Measurements from ENCODE around the gene PRUNE1.

PRUNE1 gene

DNA sequence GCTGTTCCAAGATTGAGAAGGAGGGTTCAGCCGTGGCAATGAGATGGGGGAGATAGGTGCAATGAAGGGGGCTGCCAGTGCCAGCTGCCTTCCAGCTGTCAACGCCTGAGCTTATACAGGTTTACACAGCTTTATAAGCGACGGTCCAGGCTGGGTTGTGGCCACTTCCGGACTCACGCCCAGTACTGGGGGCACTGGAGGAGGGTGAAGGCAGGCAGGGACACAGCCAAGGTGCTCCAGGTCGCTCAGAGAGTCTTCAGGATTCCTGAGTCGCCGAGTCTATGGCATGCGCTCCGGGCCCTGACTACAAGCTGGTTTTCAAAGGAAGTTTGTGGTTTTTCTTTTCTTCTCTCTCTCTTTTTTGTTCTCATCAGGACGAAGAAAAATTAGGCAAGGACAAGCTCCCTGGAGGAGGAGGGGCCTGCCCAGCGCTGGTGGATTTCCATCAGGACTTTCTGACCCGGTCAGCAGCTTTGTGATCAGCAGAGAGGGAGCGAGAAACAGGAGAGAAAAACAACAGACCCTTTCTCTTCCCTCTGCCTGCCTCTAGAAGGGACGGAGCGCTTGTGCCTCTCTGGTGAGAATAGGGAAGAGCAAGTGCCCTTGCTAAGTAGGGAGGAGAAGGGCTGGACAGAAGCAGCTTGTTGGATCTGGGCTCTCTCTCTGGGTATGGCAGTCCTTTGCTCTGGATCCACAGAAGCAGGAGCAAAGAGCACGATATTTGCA is 1.8 kb upstream of the PRUNE1 start, which contains the start of gene MINDY1:
TSS of gene MINDY1 (minus strand) at position 576 of the 726 bp plus-strand sequence. CDS start 4,285 bp downstream, outside the sequence.
- DNase-seq (ENCODE audit: low spot score), result peak; percentile 96

DNA sequence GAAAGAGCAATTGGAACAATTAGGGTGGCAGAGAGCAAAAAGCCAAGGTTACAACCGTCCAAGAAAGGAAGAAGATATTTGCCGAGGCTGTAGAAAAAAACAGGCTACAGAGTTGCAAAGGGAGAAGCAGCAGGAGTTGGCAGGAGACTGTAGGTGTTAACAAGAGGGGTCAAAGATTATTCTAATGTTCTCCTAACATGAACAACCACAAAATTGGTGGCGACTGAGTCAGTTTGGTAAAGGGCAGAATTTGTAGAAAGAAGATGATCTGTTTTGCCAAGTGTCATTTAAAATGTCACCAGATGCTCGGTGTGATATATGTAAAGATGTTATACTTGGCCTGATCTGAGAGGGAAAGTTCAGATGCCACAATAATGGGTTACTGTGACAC is 401 bp upstream of the PRUNE1 start:
- no peak for DNase-seq (ENCODE audit: low spot score)

DNA sequence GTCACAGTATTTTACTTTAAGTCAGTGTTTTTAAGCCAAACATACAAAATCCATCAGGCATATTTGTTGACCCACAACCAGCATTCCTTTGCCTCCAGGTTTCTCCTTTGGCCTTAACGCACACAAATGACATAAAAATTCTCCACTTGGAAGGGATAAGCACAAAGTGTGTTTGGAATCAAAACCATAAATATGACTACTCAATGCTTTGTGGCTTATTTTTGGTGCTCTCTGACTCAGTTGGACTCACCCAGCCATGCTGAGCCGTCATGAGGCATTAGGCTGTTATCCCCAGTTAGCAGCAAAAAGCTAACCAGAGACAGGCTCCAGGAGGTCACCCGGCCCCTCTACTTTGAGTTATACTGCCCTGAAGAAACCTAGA is 948 bp downstream of the PRUNE1 start:
- no peak for DNase-seq (ENCODE audit: low spot score)

DNA sequence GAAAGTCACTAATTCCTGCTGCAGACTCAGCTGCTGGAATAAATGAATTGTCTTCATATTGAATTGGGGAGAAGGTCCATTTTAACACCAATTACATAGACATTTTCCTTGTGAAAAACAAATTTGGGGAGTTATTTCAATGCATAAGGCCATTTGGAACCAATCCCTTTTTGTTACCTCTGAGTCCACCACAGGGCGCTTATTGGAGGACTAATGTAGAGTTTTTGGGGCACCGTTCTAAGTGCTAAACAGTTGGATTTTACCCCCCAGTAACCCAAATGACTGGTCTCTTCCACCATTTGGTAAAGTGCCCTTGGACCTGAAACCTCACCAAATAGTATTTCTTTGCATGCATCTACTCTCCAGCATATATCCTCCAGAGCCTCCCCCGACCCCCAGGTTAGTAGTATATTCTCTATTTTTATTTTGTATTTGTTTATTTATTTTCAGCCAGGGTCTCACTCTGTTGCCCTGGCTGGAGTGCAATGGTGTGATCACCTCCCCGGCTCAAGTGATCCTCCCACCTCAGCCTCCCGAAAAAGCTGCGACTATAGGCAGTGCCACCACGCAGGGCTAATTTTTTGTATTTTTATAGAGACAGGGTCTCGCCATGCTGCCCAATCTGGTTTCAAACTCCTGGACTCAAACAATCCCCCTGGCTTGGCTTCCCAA is 1.6 kb downstream of the PRUNE1 start:
- no peak for DNase-seq (ENCODE audit: low spot score)

DNA sequence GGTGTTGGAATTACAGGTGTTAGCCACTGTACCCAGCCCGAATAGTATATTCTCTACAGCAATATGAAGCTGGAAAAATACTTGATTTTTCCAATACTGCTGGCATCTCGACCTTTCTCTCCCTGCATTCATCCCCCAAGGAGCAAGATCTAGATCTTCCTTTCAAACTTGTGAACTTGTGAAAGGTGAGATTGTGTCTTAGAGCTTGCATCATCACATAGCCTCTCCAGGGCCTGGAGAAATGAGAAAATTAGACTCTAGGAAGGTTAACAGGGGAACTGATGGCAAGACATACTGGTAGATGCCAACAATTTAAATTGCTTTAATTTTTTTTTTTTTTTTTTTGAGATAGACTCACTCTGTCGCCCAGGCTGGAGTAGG is 2.1 kb downstream of the PRUNE1 start:
- no peak for DNase-seq (ENCODE audit: low spot score)

DNA sequence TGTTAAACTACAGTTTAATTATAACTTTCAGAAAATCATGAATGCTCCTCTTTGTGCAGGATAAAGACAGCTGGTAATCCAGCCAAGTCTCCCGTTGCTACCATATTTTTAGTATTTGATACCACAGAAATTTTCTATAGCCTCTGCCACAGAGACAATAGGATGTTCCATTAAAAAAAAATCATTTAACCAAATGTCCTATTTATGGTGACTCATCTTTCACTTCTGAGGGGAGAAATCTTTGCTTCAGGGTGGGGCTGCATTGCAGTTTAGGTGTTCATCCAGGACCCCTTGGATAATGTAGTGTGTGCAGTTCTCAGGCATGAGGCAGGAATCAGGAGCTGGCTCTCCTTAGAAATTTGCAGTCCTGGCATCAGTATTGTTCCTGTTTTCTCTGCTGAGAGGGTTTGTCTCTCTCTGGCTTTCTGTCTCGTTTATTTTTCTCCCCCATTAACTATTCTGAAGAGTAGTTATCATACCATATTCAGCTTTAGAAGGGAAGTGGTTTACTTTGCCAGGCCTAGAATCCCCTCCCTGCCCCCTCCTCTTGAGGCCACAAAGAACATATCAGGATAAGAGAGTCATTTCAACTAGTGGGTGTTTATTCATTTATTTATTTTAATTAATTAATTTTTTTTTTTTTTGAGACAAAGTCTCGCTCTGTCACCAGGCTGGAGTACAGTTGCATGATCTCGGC is 3.1 kb downstream of the PRUNE1 start:
- no peak for DNase-seq (ENCODE audit: low spot score)

DNA sequence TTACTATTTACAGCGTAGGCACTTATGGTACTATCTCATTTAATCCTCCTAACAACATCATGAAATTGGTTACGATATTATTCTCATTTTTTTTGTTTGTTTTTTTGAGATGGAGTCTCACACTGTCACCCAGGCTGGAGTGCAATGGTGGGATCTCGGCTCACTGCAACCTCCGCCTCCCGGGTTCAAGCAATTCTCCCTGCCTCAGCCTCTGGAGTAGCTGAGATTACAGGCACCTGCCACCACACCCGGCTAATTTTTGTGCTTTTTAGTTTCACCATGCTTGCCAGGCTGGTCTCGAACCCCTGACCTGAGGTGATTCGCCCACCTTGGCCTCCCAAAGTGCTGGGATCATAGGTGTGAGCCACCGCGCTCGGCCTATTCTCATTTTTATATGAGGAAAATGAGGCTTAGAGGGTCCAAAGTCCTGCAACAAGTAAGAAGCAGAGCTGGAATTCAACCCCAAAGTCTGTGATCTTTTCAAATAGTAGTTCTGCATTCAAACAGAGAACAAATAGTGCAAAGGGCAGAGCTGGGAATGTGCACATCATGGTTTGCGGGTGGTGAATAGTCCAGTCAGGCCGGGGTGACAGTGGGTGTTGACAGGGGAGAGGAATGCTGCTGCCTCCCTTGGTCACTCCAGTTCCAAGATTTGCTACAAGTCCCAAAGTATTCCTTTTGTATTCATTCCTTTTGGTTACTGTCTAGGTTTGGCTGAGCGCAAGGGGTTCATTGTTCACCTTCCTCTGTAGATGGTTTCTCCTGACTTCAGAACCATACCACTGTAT is 4.6 kb downstream of the PRUNE1 start:
- no peak for DNase-seq (ENCODE audit: low spot score)

DNA sequence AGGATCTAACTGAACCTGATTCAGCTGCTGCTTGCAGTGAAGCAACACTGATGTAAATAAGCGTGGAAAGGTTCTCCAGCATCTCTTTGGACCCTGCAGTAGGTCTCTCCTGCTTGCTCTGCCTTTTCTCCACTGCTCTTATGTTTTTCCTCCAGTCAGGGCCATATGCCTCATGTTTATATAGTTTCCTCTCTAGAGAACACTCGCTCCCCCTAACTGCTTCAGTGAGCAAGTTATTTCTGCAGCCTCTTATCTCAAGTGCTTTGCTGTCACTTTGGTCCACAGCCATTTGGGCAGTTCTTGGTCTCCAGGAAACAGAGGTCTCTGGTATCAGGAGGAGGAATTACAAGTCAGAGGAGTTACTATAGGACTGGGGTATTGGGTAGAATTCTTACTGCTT is 5.3 kb downstream of the PRUNE1 start:
- DNase-seq (ENCODE audit: low spot score), result no peak

DNA sequence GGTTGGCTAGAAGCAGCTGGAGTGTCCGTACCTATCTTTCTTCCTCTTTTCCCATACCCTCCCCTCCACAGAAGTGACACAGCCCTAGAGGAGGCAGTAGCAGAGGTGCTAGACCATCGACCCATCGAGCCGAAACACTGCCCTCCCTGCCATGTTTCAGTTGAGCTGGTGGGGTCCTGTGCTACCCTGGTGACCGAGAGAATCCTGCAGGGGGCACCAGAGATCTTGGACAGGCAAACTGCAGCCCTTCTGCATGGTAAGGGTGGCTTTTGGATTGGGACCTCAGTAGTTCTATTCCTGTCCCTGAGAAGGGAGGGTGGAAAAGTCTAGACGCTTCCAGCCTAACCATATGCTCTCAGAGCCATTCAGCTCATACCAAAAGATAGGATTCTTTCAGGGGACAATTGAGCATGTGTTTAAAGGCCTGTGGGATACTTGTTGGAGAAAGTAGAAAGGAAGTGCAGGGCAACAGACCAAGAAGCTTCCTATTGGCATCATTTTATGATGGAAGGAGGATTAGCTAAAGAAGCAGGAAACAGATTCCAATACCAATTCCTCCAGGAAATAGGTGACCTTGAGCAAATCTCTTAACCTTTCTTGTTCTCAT is 16.4 kb downstream of the PRUNE1 start:
- peak; percentile 85 for DNase-seq (ENCODE audit: low spot score)

DNA sequence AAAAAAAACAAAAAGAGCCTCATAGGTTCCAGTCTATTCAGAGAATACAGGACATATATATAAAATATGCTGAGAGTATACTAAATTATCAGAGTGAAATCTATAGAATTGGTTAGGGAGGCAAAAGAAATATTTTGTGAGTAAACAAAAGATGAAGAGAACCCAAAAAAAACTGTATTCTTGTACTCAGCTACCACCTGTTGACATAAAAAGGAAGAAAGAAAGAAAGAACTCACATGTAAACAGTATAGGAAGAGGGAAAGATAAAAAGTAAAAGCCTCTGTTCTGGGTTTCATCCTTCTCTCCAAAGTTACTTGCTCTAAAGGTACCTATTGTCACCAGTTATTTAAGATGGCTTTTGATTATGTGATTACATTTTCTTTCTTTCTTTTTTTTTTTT is 18.2 kb downstream of the PRUNE1 start:
- DNase-seq (ENCODE audit: low spot score), result no peak

DNA sequence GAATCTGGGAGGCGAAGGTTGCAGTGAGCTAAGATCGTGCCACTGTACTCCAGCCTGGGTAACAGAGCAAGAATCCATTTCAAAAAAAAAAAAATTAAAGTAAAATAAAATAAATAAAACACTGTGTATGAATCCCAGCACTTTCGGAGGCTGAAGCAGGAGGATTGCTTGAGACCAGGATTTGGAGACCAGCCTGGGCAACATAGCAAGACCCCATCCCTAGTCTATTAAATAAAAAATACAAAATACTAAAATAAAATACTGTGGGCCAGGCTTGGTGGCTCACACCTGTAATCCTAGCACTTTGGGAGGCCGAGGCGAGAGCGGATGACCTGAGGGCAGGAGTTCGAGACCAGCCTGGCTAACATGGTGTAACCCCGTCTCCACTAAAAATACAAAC is 23.9 kb downstream of the PRUNE1 start:
- DNase-seq (ENCODE audit: low spot score), result no peak

DNA sequence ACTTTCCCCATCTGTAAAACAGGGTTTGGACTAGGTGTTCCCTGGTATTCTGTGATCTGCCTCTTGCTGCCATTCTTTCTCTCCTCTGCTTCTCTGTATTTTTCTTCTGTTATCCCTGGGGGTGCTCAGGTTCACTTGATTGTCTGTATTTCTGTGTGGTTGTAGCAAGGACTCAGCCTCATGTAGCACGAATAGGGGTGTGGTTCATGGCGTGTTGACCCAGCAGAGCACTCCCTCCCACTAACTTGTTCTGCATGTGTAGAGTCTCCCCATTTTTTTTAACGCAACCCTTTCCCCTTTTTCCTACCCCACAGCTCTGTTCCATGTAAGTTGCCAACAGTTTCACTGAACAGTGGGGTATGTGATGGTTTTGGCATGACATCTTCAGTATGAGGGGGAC is 26.9 kb downstream of the PRUNE1 start:
- DNase-seq (ENCODE audit: low spot score), result no peak

DNA sequence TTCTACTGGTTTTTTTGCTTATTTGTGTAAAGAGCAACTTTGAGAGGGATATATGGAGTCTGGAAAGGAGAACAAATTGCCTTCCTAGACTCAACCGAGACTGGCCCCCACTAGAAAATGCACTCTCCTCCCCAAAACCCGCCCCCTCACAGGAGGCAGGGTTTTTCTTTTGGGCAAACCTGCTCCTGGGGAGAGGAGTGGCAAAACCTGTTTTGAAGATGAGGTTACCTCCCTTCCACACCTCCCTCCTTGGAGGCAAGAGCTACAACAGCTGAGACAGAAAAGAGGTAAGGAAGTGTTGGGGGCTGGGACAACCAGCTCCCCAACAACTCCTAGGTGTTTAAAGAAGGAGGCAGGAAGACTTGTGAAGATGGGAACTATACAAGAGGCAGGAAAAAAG is 28.1 kb downstream of the PRUNE1 start, which contains the start of gene BNIPL:
TSS of gene BNIPL (plus strand) at position 231 of the 400 bp plus-strand sequence. CDS start at position 371, 140 bp downstream.
- no peak for DNase-seq (ENCODE audit: low spot score)

DNA sequence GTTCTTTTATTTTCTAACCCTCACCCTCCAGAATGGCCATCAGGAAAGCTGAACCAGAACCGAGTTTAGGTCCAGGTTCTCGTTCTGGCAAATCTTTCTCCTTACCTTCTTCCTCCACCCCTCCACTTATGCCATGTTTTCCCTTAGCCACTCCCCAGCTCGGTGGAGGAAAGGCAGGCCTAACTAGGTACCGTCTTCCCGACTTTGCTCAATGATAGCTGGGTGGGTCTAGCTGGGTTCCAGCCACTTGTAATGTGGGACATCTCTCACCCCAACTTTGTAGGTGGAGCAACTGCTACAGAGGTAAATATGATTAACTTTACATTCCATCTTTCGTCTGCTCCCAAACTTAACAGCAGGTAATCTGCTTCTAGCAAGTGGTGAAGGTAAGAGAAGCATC is 28.8 kb downstream of the PRUNE1 start:
- DNase-seq (ENCODE audit: low spot score), result no peak

DNA sequence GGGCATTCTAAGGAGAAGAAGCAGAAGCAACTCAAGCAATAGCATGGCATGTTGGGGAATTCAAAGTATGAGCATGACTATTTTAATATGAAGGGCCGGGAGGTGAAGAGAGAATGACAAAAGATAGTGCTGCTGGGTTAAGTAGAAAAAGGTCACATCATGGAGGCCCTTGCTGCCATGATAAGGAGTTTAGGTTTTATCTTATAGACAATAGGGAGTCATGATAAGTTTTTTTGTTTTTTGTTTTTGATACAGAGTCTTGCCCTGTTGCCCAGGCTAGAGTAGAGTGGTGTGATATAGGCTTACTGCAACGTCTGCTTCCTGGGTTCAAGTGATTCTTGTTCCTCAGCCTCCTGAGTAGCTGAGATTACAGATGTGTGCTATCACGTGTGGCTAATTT is 31.3 kb downstream of the PRUNE1 start:
- no peak for DNase-seq (ENCODE audit: low spot score)

DNA sequence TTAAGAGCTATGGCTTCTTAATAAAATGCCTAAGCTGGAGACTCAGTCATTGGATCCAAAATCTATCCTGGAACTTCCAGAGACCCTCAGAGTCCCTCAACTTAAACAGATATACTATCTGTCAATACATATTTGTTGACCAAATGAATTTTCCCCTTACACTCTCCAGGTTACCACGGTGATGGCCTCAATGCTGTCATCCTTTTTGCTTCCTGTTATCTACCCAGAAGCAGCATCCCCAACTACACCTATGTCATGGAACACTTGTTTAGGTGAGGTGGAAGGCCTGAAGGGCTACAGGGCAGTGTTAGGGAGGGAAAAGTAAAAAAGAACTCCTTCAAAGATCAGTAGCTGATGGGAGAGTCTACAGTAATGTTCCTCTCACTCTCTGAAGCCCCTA is 34.9 kb downstream of the PRUNE1 start:
- DNase-seq (ENCODE audit: low spot score), result no peak

DNA sequence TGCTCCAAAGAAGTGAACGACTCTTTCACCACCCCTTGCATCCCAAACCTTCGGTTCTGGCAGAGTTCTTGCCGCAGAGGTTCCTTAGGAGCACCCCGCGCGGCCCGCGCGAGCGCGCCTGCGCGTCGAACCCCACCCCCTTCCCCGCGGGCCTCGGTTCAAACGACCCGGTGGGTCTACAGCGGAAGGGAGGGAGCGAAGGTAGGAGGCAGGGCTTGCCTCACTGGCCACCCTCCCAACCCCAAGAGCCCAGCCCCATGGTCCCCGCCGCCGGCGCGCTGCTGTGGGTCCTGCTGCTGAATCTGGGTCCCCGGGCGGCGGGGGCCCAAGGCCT is 39.3 kb downstream of the PRUNE1 start, which contains the start of gene C1orf56:
TSS of gene C1orf56 (plus strand) at position 161 of the 334 bp plus-strand sequence. CDS start at position 258, 97 bp downstream.
- DNase-seq (ENCODE audit: low spot score), result peak; percentile 72

DNA sequence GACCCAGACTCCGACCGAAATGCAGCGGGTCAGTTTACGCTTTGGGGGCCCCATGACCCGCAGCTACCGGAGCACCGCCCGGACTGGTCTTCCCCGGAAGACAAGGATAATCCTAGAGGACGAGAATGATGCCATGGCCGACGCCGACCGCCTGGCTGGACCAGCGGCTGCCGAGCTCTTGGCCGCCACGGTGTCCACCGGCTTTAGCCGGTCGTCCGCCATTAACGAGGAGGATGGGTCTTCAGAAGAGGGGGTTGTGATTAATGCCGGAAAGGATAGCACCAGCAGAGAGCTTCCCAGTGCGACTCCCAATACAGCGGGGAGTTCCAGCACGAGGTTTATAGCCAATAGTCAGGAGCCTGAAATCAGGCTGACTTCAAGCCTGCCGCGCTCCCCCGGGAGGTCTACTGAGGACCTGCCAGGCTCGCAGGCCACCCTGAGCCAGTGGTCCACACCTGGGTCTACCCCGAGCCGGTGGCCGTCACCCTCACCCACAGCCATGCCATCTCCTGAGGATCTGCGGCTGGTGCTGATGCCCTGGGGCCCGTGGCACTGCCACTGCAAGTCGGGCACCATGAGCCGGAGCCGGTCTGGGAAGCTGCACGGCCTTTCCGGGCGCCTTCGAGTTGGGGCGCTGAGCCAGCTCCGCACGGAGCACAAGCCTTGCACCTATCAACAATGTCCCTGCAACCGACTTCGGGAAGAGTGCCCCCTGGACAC is 39.8 kb downstream of the PRUNE1 start:
- peak; percentile 82 for DNase-seq (ENCODE audit: low spot score)

DNA sequence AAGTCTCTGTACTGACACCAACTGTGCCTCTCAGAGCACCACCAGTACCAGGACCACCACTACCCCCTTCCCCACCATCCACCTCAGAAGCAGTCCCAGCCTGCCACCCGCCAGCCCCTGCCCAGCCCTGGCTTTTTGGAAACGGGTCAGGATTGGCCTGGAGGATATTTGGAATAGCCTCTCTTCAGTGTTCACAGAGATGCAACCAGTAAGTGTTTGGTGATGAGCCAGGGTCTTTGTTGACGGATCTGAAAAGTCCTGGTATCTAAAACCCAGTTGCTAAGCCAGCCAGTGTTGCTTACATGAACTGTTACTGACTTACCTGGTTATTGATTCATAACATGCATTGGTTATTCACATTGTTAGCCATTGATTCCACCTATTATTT is 40.4 kb downstream of the PRUNE1 start:
- no peak for DNase-seq (ENCODE audit: low spot score)

DNA sequence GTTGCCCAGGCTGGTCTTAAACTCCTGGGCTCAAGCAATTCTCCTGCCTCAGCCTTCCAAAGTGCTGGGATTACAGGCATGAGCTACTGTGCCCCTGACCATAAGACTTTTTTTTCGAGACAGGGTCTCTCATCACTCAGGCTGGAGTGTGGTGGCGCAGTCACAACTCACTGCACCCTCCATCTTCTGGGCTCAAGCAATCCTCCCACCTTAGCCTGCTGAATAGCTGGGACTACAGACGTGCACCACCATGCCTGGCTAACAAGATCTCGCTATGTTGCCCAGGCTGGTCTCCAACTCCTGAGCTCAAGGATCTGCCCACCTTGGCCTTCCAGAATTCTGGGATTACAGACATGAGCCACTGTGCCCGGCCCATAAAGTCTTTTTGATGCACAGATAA is 41.2 kb downstream of the PRUNE1 start:
- DNase-seq (ENCODE audit: low spot score), result no peak

DNA sequence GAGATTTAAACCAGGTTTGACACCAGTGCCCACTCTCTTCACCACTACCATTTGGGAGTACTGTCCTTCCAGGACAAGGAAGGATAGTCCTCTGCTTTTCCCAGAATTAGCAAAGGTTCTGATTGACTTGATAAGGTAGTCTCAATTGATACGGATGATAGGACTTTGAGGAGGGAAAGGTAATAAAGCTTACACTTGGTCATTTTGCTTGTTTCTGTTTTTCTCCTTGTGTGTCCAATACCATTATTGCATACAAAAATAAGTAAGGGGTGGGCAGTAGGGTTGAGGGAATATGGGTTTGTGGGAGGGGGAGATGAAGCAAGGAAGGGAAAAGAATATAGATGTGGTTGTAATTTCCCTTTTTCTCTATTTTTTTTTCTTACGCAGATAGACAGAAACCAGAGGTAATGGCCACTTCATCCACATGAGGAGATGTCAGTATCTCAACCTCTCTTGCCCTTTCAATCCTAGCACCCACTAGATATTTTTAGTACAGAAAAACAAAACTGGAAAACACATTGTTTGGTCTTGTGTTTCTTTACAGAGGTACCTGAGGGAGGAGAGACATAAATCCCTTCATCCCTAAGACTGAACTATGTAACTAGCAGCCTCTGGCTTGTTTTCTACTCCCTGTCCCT is 41.9 kb downstream of the PRUNE1 start:
- DNase-seq (ENCODE audit: low spot score), result no peak

Measured in cerebellar cortex (tissue), 1 donor.